ENCODE data around the gene RASA4.
"Not testable (repeated sequence)": the region's sequence is repeated elsewhere in the genome, so short reads cannot be mapped to it uniquely, and the experiment has no call there.

RASA4 gene

GRCh38 chr7:102531583-102531982 is 85.0 kb downstream of the RASA4 start:
- H3K27me3 ChIP-seq (ENCODE audit: control insufficient read depth, low read length); H3K4me1 ChIP-seq (ENCODE audit: control insufficient read depth, low read length); H3K9me2 ChIP-seq (replicated peaks; ENCODE audit: control insufficient read depth, low read length); H4K20me1 ChIP-seq (ENCODE audit: control insufficient read depth, insufficient read depth, low read depth, low read length); H3F3A ChIP-seq (ENCODE audit: control insufficient read depth, insufficient read depth); H3K79me2 ChIP-seq (ENCODE audit: control insufficient read depth, low read length); H3K27ac ChIP-seq (ENCODE audit: low read depth, low read length); H3K4me2 ChIP-seq (ENCODE audit: low read length); H3K4me3 ChIP-seq (ENCODE audit: low read length); H3K36me3 ChIP-seq (ENCODE audit: control insufficient read depth, low read length); H3K9me3 ChIP-seq (ENCODE audit: control insufficient read depth, insufficient read depth, low read length): not testable (repeated sequence)

GRCh38 chr7:102527822-102528793 is 88.4 kb downstream of the RASA4 start:
- not testable (repeated sequence) for H3K4me2 ChIP-seq (ENCODE audit: low read length); H4K20me1 ChIP-seq (ENCODE audit: control insufficient read depth, insufficient read depth, low read depth, low read length); H3K27ac ChIP-seq (ENCODE audit: low read depth, low read length); H3K9me2 ChIP-seq (replicated peaks; ENCODE audit: control insufficient read depth, low read length); H3F3A ChIP-seq (ENCODE audit: control insufficient read depth, insufficient read depth); H3K4me3 ChIP-seq (ENCODE audit: low read length); H3K27me3 ChIP-seq (ENCODE audit: control insufficient read depth, low read length); H3K4me1 ChIP-seq (ENCODE audit: control insufficient read depth, low read length); H3K9me3 ChIP-seq (ENCODE audit: control insufficient read depth, insufficient read depth, low read length); H3K36me3 ChIP-seq (ENCODE audit: control insufficient read depth, low read length); H3K79me2 ChIP-seq (ENCODE audit: control insufficient read depth, low read length)

DNA sequence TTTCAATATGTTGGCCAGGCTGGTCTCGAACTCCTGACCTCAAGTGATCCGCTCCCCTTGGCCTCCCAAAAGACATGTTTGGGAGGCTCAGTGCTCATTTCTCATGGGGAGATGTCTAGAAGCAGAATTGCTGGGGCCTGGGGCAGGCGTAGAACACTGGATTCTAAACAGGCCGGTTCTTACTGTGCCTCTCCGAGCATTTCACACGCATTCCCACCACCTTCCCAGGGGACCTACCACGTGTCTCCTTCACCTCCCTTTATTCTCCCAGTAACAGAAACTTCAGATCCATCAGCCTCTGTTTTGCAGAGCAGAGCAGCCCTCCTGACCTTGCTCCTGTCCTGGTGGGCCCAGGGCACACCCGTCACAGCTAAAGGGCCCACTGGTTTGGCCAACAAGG is 89.4 kb downstream of the RASA4 start:
- H3K4me1 ChIP-seq (ENCODE audit: control insufficient read depth, low read length), result not testable (repeated sequence)

GRCh38 chr7:102524803-102525202 is 91.8 kb downstream of the RASA4 start:
- H3K4me3 ChIP-seq (ENCODE audit: low read length); H3F3A ChIP-seq (ENCODE audit: control insufficient read depth, insufficient read depth); H3K27me3 ChIP-seq (ENCODE audit: control insufficient read depth, low read length): not testable (repeated sequence)

More for the DNA sequence above, 89.4 kb downstream of the RASA4 start:
- not testable (repeated sequence) for H3K4me2 ChIP-seq (ENCODE audit: low read length); H3K9me2 ChIP-seq (replicated peaks; ENCODE audit: control insufficient read depth, low read length); H3K36me3 ChIP-seq (ENCODE audit: control insufficient read depth, low read length); H3K27me3 ChIP-seq (ENCODE audit: control insufficient read depth, low read length); H3K79me2 ChIP-seq (ENCODE audit: control insufficient read depth, low read length); H3K4me3 ChIP-seq (ENCODE audit: low read length); H3F3A ChIP-seq (ENCODE audit: control insufficient read depth, insufficient read depth); H3K9me3 ChIP-seq (ENCODE audit: control insufficient read depth, insufficient read depth, low read length); H3K27ac ChIP-seq (ENCODE audit: low read depth, low read length); H4K20me1 ChIP-seq (ENCODE audit: control insufficient read depth, insufficient read depth, low read depth, low read length)

More at GRCh38 chr7:102524803-102525202, 91.8 kb downstream of the RASA4 start:
- H3K9me2 ChIP-seq (replicated peaks; ENCODE audit: control insufficient read depth, low read length); H3K36me3 ChIP-seq (ENCODE audit: control insufficient read depth, low read length); H3K79me2 ChIP-seq (ENCODE audit: control insufficient read depth, low read length); H3K27ac ChIP-seq (ENCODE audit: low read depth, low read length); H3K9me3 ChIP-seq (ENCODE audit: control insufficient read depth, insufficient read depth, low read length); H4K20me1 ChIP-seq (ENCODE audit: control insufficient read depth, insufficient read depth, low read depth, low read length); H3K4me1 ChIP-seq (ENCODE audit: control insufficient read depth, low read length); H3K4me2 ChIP-seq (ENCODE audit: low read length): not testable (repeated sequence)

Measured in DOHH2 (cell line).